GM21619 (cell line): Measurements from ENCODE around the gene MNX1.

Experiments used
- ATAC-seq: cut with Tn5 transposase; IDR thresholded peaks from one replicate; pipeline ENCODE4 v1.9.1; 2021; ENCODE audit not compliant: unreplicated experiment

MNX1 gene

DNA sequence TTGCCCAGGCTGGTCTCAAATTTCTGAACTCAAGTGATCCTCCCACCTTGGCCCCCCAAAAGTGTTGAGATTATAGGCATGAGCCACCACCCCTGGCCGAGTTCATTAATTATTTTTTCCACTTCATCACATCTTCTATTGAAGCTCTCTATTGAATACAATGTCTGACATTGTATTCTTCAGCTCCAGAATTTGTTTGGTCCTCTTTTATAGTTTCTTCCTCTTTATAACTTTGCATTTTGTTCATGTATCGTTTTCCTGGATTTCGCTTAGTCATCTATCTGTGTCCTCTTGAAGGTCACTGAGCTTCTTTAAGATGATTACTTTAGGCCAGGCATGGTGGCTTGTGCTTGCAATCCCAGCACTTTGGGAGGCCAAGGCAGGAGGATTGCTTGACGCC lies 30.8 kb downstream of the MNX1 start:
- no peak for ATAC-seq

DNA sequence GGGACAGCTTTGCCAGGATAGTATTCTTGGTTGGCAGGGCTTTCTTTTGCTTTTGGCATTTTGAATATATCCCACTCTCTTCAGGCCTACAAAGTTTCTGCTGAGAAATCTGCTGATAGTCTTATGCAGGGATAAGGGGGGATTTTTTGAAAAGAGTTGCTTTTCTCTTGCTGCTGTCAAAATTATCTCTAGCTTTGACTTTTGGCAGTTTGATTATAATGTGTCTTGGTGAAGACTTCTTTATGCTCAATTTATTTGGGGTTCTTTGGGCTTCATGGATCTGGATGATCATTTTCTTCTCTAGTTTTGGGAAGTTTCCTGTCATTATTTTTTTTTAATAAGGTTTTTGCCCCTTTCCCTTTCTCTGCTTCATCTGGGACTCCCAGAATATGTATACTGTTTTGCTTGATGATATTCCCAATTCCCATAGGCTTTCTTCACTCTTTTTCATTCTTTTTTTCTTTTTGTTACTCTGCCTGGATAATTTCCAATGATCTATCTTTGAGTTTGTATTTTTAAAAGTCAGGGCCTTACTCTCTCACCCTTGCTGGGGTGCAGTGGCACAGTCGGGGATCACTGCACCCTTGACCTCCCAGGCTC lies 31.4 kb downstream of the MNX1 start:
- no peak for ATAC-seq

DNA sequence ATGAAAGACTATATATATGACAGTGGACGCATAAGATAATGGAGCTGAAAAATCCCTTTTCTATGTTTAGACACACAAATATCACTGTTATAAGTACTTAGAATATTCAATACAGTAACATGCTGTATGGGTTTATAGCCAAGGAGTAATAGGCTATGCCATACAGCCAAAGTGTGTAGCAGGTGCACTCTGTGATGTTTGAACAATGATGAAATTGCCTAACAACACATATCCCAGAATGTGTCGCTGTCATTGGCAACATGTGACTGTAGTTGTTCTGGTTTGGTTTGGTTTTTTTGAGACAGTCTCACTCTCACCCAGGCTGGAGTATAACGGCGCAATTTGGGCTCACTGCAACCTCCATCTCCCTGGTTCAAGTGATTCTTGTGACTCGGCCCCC lies 34.8 kb downstream of the MNX1 start:
- ATAC-seq = no peak

DNA sequence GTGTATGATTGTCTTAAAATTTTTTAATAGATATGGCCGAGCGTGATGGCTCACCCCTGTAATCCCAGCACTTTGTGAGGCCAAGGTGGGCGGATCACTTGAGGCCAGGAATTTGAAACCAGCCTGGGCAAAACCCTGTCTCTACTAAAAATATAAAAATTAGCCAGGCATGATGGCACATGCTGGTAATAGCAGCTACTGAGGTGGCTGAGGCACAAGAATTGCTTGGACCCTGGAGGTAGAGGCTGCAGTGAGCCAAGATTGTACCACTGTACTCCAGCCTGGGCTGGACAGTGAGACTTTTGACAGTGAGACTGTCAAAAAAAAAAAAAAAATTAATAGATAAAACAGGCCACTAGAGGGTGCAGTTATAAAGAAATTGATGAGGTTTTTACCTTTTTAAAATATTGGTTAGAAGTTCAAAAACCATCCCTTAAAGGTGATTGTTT lies 40.5 kb downstream of the MNX1 start:
- ATAC-seq = no peak

DNA sequence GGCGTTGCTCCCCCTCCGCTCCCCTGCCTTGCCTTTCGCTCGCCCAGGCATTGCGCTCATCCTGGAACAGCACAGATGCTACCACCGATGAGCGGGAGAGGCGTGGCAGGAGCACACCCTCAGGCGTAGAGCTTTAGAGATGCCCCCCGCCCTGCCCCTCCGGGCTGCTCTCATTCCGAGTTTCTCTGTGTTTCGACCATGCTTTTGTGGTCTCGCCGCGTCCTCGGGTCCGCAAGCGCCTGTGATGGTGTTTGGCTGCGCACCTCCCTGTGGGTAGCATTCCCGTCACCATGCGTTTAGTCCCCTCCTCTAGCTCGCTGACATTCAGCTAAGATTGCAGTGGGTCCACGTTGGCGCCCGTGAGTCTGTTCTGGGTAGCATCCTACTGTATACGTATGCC lies 42.3 kb downstream of the MNX1 start:
- no peak for ATAC-seq

DNA sequence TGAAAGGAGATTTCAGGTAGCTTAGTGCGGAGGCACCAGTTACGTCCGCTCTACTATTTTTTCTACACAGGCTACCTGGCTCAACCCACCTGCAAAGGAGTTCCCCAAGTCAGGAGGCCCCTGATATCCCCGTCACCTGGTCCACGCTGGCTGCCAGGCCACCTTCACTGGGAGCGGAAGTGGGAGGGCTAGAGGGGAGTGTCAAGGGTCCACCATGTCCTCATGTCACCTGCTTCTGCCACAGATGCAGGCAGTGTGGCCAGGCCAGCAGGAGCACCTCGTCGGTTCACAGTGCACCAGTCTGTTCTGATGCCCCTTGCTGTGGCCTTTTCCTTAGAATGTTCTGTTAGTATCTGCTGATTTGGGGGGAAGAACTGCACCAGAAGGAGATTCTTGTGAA lies 44.1 kb downstream of the MNX1 start:
- no peak for ATAC-seq

DNA sequence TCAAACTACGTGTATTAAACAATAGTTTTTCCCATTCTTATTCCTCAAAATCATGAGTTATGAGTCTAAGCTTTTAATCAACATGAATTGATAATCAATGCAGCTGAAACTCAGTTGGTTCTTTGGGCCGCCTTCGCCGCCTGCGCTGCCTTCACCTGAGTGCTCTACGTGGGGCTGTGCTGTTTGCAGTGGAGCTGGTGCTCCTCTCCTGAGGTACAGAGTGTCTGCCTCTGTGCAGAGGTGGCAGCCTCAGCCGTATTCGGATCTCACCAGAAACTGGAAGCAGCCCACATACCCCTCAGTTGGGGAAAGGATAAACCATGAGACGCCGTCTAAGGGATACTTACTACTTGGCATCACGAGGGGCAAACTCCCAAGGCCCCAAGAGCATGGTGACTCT lies 45.5 kb downstream of the MNX1 start:
- ATAC-seq = no peak

DNA sequence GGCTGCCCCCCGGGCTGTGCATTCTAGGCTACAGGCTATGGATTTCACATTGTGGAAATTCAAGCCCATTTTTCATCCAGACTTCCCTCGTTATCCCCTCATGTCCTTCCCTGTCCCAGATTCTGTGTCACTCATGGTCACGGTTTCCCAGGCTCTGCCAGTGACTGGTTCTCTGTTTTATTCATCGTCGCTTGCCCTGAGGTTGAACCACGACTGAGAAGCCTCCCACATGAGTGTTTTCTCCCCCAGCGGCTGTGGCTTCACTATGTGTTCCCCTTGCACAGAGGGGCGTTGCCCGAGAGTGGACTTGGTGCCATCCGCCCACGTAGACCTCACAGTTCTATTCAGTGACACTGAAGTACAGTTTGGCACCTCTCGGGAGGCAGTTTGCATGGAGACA lies 47.0 kb downstream of the MNX1 start:
- no peak for ATAC-seq

DNA sequence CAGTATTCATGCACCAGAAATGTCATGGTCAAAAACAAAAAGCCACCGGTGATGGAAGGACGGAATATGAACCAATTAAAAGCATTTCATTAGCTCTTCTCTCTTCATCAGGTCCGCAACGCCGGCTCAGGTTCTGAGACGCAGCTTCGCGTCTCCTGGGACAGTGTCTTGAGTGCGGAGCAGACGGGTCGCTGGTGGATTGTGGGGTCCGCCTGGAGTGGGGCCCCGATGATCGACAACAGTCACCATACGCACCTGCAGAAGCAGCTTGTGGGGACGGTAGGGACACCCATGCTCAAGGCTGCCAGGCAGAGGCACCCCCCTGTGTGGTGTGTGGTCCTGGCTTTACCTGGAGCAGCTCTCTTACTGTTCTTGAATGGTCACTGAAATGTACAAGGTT lies 47.6 kb downstream of the MNX1 start:
- ATAC-seq = no peak

DNA sequence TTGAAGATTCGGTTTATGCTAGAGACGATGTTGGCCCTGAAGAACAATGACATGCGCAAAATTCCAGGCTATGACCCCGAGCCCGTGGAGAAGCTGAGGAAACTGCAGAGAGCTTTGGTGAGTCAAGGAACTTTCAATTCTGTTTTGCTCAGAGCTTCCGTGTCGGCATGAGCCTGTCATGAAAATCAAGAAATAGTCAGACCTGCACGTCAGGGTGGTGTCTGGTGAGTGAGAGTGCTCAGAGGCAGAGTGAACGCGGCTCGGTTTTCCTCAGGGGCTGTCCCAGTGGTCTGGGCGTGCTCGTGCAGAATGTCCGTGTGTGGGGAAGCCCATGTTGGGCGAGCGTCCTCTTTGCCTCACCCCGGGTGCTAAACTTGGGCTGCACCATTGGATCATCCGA lies 48.3 kb downstream of the MNX1 start:
- ATAC-seq = no peak

DNA sequence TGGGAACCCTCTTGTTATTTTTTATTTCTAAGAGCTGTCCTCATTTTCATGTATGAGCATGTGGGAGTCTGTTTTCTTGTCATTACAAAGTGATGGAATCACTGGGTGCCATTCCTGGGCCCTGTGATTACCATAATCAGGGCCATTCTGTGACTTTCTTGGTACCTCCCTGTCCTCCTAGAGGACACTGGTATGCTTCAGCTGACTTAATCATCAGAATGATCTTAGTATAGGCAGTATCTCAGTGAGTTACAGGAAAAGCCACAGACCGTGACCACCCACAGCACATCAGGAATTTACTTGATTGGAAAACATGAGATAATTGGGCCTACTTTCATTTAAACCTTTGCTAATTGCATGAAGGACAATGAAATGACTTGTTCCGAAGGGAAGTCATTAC lies 53.7 kb downstream of the MNX1 start:
- ATAC-seq = no peak

DNA sequence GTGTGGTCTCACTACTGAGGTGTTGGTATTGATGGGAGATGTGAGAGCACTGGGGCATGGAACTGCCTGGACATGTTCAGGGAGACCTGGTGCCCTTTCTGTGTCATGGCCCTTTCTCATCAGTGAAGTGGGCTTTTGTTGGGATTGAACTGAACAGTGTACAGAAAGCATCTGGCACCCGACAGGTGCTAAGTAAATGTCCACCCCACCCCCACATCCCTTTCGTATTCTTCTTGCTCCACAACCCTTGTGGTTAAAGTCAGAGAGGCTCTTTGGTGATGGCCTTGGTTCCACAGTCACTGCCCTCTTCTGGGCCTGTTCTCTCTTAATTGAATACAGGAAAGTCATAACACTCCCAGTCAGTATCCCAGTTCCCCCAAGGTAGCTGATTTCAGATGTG lies 55.5 kb downstream of the MNX1 start:
- no peak for ATAC-seq
